Cardiac muscle cell (in vitro differentiated cells and primary cell): ENCODE measurements around the gene ZNF8. TPM values are rescaled to one million over a fixed set of nuclear protein-coding genes. Genes with fewer than 3 reads are reported as not detected.

Source experiments
- DNase-seq, 2 donors: peaks; one replicate each; pipeline versions ENCODE4 v3.0.0 to v3.0.0-alpha.2; 2010 to 2017; ENCODE audit warnings: low read depth in 1 of 2, low spot score in 1 of 2
- H3K27ac ChIP-seq: fragments of 200-600 bp; sonication (generic); 2 replicates; pipeline ENCODE4 v1.5.1; 2016
- H3K27me3 ChIP-seq: fragments of 200-600 bp; sonication (generic); 2 replicates; pipeline ENCODE4 v1.6.0; 2016; ENCODE audit warnings: control low read depth
- H3K36me3 ChIP-seq: fragments of 200-600 bp; sonication (generic); 2 replicates; pipeline ENCODE4 v1.5.1; 2016; ENCODE audit warnings: control low read depth
- H3K4me1 ChIP-seq: fragments of 200-600 bp; sonication (generic); 2 replicates; pipeline ENCODE4 v1.8.1; 2017; ENCODE audit warnings: low read depth, mild to moderate bottlenecking, mixed run types
- H3K4me3 ChIP-seq: fragments of 200-600 bp; sonication (generic); 2 replicates; pipeline ENCODE4 v1.5.1; 2016; ENCODE audit warnings: mild to moderate bottlenecking
- H3K9me3 ChIP-seq: fragments of 200-600 bp; sonication (generic); 2 replicates; pipeline ENCODE4 v1.5.1; 2017; ENCODE audit warnings: low read depth, mild to moderate bottlenecking, control low read depth
- polyA plus RNA-seq: library from polyadenylated mRNA; unstranded; fragments of >200 nt; fragmentation: Nextera tagmentation; extraction: Ambion mirVana; gene quantifications from 2 replicates; pipeline ENCODE4 v1.2.1, GENCODE V29; 2016
- total RNA-seq: library from RNA; depleted of rRNA; stranded (reverse); fragments of >200 nt; gene quantifications from 2 replicates; pipeline ENCODE4 v1.2.3, GENCODE V29; 2016
- TF ChIP-seq, protein P1 (sequence below): IDR thresholded peaks from 2 replicates; pipeline ENCODE4 v1.5.1; 2012; ENCODE audit warnings: low read depth, mild to moderate bottlenecking, low read length

Gene ZNF8
- total and polyA plus RNA-seq, 2 experiments from 2014 or later, result 2.2 to 14.7 TPM

DNA sequence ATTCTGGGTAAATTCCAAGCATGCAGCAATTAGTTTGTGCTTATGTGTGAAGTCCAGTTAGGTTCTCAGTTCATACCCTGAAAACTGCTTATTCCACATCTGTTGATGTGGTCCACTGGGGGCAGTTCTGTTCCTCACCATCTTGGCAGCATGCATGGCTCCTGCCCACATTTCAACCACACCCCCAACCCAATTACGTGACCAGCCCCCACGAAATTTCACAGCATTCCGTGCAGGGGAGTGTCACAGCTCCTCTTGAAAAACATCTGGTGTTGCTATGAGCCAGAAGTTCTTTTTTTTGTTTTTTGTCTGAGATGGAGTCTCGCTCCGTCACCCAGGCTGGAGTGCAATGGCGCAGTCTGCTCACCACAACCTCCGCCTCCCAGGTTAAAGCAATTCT lies 17.3 kb downstream of the ZNF8 start:
- H3K4me1 ChIP-seq, result no peaks in the 10 kb centered on the region
- no peaks in the 10 kb centered on the region for H3K27me3 ChIP-seq
- peaks cover 51% of the 10 kb centered on the region for H3K36me3 ChIP-seq
- DNase-seq, result peak in 1 of 2 donors; percentile 5
- H3K27ac ChIP-seq, result no peak overlapping the region
- H3K4me3 ChIP-seq, result no peak overlapping the region
- TF ChIP-seq, protein P1, sequence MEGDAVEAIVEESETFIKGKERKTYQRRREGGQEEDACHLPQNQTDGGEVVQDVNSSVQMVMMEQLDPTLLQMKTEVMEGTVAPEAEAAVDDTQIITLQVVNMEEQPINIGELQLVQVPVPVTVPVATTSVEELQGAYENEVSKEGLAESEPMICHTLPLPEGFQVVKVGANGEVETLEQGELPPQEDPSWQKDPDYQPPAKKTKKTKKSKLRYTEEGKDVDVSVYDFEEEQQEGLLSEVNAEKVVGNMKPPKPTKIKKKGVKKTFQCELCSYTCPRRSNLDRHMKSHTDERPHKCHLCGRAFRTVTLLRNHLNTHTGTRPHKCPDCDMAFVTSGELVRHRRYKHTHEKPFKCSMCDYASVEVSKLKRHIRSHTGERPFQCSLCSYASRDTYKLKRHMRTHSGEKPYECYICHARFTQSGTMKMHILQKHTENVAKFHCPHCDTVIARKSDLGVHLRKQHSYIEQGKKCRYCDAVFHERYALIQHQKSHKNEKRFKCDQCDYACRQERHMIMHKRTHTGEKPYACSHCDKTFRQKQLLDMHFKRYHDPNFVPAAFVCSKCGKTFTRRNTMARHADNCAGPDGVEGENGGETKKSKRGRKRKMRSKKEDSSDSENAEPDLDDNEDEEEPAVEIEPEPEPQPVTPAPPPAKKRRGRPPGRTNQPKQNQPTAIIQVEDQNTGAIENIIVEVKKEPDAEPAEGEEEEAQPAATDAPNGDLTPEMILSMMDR, result no peak
- no peaks in the 10 kb centered on the region for H3K9me3 ChIP-seq

DNA sequence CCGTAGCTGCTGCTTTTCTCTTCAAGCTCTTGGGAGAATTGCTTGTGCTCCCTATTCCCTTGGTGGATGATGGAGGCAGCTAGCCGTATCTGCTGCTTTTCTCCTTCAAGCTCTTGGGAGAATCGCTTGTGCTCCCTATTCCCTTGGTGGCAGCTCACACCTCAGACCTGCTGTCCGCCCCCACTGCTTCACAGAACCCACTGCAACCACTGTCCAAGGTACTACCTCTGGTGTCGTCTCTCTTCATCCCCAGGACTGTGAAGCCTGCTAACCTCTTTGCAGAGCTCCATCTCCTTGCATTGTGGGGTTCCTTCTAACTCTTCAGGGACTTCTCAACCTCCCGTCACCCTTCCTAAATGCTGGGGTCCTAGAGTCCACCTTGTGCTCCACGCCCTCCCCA lies 21.9 kb downstream of the ZNF8 start:
- Histone ChIP-seq H3K4me3 (no peak overlapping the region), H3K27me3 (no peaks in the 10 kb centered on the region), H3K36me3 (peaks cover 20% of the 10 kb centered on the region), H3K4me1 (no peaks in the 10 kb centered on the region), H3K9me3 (no peaks in the 10 kb centered on the region), H3K27ac (no peak overlapping the region)
- DNase-seq, result no peak
- TF ChIP-seq, protein P1, result no peak

DNA sequence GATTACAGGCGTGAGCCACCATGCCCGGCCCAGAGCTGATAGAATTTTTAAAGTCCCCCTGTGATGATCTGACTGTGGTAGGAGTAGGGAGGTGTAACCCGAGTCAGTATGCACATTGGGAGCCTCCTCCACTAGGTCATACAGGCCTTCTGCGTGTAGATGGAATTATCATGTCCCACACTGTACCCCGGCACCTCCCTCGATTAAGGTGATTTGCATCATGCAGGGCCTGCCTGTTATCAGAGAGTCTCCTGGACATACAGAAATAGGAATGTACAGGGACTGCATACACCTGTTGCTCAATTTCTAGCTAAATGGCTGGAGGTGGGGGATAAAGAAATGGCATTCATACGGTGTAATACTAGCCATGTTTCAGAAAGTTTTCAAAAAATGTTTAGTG lies 25.5 kb downstream of the ZNF8 start:
- no peak for DNase-seq
- Histone ChIP-seq H3K4me1 (no peaks in the 10 kb centered on the region), H3K36me3 (peaks cover 16% of the 10 kb centered on the region), H3K4me3 (peak overlapping the region; percentile 87), H3K9me3 (no peaks in the 10 kb centered on the region), H3K27me3 (no peaks in the 10 kb centered on the region), H3K27ac (peak overlapping the region; percentile 20)
- TF ChIP-seq, protein P1, result no peak

DNA sequence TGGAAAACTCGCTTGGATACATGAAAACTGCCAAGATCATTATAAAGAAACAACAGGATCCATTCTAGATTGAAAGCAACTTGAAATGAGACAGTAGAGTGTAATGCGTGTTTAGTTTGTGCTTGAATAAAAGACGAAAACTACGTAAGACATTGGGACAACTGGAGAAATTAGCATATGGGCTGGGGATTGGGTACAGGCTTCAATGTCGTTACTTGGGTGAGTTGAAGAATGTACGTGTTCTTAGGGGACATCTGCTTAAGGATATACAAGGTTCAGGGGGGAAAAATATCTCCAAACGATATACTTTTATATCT lies 26.0 kb downstream of the ZNF8 start:
- no peaks in the 10 kb centered on the region for H3K4me1 ChIP-seq
- no peaks in the 10 kb centered on the region for H3K9me3 ChIP-seq
- peaks cover 16% of the 10 kb centered on the region for H3K36me3 ChIP-seq
- TF ChIP-seq, protein P1, result no peak
- peak overlapping the region; percentile 87 for H3K4me3 ChIP-seq
- H3K27ac ChIP-seq, result peak overlapping the region; percentile 20
- H3K27me3 ChIP-seq, result no peaks in the 10 kb centered on the region
- DNase-seq, result no peak

DNA sequence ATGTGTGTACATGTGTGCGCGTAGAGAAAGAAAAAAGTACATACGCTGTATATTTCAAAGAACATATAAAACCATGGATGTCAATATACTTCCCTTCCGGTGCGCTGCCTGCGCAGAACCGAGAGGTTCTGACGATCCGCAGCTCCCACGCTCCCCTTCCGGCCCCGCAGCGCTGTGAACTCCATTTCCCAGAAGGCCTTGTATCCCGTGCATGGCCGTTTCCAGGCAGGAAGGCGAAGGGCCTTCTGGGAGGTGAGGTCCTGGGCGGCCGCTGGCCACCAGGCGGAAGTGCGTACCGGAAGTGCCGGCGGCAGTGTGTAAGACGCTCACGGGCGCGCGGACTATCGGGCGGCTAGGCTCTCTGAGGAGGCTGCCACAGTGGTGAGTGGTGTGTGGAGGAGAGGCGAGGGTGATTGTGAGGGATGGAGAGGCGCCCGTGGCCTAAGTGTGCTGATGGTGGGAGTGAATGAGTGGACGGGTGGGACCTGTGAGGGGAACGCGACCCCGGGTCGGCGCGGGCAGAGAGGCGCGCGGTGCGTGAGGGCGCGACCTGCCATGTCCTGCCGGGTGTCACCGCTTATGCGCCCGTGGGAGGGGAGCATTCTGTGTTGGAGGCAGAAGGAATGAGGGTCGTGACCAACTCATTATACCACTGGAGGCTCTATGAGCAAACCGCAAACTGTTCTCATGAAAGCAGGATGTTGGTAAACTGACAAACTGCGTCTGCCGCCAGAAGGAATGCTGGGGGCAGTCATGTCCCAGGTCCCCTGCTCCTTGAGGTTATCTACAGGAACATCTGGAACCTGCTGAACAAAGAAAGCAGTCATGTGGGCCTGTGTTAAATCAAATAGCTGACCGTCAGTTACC lies 26.5 kb downstream of the ZNF8 start, which contains the start of gene ERVK3-1:
Gene ERVK3-1 (plus strand): TSS at position 313 of the 867 bp plus-strand sequence. CDS start 6,792 bp downstream, outside the sequence.
- H3K27ac ChIP-seq, result peak within 1 kb of the TSS; percentile 78
- no peaks in the 10 kb centered on the region for H3K27me3 ChIP-seq
- TF ChIP-seq, protein P1, result no peak
- H3K36me3 ChIP-seq, result peaks cover 12% of the 10 kb centered on the region
- no peaks in the 10 kb centered on the region for H3K4me1 ChIP-seq
- peak within 1 kb of the TSS; percentile 87 for H3K4me3 ChIP-seq
- H3K9me3 ChIP-seq, result no peaks in the 10 kb centered on the region
- DNase-seq, result peak; percentile 98 to 99
